COLO668 (cell line): ENCODE data around the gene PRICKLE1.

Source experiments
- DNase-seq: peaks from one replicate; lab custom pipeline; 2025; ENCODE audit not compliant: unreplicated experiment; lab: John Stamatoyannopoulos, UW

Gene PRICKLE1

DNA sequence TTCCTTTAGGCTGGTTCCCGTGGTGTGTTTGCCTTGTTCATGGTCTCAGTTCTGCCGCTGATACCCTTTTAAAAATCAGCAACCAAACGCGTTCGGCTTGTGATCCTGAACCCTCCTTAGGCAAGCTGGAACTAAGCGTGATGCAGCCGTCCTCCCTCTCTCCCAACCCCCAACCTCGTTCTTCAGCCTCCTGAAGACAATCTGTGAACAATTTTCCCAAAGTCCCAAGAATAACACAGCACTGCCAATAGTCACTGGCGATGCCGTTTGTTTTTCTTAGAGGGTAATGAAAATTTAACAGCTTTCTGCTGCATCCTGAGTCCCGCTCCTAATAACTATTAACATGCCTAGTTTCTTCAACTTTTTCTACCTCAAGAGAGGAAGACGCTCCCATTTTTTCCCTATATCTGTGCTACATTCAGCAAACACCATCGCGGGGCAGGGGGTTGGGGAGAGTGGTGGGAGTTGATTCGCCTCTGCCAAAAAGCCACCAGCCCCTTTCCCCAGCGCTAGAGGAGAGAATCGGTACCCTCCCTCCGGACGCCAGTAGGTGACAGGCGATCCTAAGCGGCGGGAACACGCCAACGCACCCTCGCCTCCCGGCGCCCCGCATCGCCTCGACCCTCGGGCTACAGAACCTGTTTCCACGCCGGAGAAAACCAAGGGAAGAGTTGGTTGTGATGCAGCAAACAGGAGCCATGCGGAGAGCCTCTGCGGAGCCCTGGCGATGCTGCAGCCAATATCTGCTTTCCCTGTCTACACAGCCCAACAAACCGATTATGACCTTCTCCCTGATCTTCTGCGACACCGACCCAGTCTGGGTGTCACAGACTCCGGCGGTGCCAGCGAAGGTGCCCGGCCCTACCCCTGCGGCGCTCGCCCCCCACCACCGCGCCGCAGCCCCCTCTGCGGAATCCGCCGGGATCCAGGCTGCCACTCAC, 752 bp downstream of the PRICKLE1 start:
- DNase-seq: peak; percentile 12

DNA sequence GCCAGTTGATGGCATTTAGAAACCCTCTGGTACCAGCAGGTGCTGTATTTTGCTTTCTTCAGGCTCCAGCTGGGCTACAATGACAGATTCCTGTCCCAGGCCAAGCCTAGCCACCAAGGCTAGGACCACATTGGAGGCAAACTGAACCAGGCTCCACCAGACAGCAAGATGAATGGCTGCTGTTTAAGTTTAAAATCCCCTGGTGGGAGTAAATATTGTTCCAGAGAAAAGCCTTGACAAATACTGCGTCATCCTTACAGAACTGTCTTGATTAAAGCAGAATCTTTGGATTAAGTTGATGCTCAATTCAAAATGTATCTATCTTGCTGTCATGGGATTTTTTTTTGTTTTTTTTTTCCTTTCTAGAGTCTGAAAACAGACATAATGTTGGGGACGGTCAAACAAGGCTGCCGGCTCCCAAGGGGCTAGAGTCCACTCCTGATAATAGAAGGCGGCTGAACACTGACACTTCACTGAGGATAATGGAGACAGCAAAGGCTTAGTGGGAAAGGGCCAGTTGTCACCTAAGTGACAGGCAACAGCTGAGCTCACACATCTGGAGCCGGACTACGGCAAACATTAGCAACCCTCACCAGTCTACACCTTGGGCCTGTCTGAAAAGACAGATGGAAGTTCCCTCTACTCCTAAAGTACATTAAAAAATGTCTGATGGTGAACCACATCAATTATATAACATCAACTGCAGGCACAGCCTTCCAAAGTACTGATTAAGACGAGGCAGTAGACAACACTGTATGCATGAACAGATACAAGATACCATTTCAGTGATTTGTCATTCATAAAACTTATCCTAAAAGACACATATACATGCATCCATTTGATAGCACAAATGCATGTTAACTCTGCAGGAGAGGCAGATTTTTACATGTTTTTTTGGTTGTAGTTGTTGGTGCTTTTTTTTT, 1.7 kb downstream of the PRICKLE1 start:
- DNase-seq: no peak

DNA sequence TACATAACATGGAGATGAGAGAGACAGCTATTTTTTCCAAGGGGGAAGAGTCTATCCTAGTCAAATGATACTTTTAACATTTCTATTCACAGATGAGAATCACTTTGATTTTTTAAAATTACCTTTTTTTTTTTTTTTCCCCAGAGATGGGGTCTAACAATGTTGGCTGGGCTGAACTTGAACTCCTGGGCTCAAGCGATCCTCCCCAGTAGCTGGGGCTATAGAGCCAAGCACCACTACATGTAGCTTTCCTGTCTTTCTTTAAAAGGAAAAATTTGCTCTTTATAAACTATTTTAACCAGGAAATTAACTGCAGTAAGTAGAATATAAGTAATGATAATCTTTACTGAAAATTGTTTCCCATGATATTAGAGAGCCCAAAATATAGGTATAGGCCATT, 3.3 kb downstream of the PRICKLE1 start:
- DNase-seq: no peak

DNA sequence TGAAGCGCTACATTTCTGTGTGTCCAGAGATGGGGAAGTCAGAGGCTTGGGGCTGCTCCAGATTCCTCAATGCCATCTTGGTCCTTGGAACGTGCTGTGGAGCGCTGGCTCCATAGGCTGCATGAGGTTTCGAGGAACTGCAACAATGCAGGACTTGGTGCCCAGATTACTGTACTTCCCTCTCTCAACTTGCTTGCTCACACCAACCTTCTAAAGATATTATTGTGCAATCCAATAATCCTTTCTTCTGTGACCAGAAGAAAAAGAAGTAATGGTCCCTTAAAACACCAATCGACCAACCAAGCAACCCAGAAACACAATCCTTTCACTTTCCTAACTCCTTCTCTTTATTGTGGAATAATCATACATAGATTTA, 3.7 kb downstream of the PRICKLE1 start:
- DNase-seq: no peak

DNA sequence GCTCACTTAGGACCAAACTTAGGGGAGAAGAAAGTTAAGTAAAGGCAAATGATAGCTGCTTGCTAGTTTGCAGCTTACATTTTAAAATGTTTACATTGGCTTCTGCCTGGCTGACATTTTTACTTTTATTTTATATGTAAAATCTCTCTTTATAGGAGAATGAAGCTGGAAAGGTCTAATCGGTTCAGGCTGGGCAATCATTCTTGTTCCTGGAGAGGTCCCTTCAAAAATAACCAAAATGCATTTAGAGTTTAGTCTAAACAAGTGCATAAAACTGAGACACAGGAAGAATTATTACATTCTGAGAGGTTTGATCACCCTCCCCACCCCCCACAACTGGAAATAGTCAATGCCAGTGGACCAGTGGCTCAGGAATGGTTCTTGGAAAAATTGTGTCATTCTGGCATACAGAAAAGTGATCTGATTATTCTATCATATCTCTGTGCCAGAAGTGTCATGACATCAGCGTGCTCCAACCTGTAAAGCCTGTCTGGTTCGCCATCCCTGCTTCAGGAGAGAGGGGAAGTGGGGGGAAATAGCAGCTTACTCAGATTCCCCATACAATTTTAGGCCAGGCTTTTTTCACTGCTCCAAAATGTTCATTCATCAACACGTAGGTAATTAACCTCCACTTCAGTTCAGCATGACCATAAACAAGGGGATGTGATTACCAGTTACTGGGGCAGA, 4.2 kb downstream of the PRICKLE1 start:
- DNase-seq: no peak

DNA sequence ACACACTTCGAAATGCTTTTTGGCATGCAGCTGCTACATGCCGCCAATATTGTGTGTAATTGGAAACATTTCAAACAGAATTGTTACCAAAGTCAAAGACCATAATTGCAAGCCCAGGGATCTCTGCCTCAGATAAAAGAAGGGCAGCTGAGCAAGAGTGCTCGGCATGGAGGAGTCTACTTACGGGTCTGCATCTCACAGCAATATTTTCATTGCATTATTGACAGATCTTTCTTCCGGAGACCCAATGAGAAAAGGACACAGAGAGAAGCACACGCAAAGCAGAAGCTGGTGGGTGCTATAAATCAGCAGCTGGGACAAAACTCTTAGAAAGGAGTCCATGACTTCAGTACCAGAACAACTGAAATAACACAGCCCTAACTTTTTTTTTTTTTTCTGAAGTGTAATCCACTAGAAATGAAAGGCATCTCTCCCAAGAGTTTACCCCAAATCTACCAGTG, 4.9 kb downstream of the PRICKLE1 start:
- DNase-seq: no peak

DNA sequence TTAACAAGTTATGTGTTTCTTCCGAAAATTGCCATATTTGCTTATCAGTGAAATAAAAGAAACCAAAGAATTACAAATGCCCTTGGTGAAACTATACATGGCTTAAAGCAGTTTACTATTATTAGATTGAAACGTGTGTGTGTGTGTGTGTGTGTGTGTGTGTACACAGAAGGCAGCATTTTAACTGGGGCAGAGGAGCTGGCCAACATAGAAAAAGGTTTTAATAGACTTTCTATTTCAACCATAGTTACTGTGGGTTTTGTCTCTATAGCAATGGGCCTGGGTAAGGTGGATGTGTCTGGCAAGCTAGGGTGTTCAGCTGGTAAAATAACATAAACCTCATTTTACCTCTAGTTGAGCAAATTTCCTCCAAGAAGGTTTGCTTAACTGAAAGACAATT, 6.5 kb downstream of the PRICKLE1 start:
- DNase-seq: no peak

DNA sequence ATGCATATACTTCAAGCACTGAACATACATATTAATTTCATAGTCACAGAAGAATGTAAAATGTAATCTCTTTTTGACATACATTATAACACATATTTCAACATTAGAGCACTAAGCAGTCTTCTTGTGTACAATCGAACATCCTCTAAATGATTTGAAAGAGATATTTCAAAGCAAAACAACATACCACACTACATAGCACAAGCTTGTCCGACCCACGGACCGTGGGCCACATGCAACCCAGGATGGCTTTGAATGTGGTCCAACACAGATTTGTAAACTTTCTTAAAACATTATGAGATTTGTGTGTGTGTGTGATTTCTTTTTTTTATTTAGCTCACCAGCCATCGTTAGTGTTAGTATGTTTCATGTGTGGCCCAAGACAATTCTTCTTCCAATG, 7.0 kb downstream of the PRICKLE1 start:
- no peak for DNase-seq

DNA sequence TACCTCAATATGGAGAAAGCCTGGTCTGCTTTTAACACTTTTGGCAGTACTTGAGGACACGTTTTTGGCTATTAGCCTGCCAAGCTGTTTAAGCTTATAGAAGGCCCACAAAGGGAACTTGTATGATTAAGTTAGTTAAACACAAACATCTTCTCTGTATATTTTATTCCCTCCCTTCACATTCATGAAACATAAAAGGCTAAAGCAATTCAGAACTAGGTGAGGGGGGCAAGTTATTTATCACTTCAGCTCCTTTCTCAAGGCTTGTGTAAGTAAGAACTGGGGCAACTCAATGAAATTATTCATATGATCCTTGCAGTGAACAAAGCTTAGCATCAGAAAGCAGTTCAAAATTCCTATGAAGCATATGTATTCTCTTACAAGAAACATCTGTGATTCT, 7.5 kb downstream of the PRICKLE1 start:
- DNase-seq: no peak

DNA sequence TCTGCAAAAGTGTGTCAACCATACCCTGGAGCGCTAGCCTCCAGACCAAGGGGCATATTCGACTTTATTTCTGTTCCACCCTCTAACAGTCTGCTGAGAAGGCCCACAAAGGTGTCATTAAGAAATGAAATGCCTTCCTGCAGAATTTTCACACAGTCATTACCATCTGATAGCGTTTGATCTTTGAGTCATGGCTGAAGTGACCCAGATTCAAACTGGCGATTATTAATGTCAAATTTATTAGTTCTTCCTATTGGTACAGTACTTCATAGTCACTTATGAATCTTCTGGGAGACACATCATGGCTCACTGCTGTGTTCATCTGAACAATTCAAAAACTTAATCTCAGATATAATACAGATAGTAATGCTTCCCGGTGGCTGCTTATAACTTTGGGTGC, 13.2 kb downstream of the PRICKLE1 start:
- no peak for DNase-seq

DNA sequence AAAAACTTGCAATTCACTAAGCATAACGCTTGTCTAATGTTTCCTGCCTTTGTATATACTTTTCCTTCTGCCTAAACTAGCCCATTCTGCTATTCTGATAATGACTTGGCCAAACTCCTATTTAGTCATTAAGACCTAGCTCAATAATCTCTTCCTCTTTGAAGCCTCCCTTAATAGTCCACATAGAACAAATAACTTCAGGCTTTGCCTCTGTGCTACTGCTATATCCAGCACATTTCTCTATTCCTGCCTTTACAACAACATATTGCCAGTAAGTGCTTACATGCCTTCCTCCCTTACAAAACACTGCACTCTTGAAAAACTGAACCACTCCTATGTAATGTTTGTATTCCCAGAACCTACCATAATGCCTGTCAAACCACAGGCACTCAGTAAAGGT, 13.8 kb downstream of the PRICKLE1 start:
- DNase-seq: no peak

DNA sequence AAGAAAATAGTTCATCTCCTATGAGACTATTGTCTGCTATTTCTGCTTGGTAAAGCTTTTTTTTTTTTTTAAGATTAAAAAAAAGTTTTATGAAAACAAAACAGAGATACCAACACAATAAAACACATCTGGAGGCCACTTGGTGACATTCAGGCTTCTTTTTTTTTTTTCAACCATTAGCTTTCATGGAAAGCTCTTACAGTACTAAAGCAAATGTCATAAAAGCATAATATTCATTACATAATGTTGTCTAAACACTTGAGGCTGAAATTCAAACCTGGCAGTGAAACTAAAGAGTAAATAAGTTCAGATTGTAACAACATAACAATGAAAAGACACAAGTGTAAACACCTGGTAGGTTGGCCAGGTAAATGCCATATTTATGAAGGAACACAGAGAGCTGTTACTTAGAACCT, 14.7 kb downstream of the PRICKLE1 start:
- DNase-seq: no peak

DNA sequence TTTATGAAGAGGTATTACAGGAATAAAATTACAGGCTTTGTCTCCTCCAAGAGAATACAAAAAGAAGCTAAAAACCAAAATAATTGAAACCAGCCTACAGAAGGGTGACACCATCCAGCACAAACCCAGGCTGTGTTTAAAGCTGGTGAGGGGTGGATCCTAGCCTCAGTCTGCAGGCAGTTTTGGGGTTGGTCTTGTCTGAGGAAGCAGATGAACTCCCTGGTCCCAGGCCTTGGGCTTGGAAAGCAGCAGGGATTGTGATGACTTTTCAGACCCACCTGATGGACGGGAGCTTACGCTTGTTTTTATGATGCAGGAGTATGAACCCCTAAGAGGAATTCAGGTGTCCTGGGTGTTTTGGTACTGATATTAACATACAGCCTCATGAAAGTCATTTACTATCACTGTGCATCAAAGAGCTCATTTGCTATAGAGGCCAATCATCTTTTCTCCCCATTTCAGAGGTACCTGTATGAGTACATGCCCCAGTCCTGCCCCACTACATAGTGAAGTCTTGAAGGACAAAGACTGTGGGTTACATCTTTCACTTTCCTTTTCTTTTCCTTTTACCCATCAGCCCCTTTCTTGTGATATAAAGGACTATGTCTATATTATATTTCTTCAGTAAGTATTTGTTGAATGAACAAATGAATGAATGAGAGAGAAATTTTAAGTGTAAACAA, 18.1 kb downstream of the PRICKLE1 start:
- no peak for DNase-seq

DNA sequence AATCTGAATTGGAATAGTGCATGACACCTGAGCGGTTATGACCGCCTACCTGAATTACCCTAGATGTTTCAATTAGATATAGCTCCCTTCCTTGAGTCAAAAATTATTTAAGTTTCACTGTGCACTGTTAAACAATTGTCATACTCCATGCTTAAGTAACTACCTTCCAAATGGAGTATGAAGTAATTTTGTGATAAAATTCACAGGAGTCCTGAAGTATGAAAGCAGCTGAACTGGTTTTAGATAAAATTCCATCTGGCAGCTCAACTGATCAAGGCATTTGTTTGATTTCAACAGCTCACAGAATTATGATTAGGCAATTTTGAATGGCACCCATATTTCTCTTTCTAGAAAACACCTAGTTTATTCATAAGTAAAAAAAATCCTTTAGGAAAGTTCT, 19.5 kb downstream of the PRICKLE1 start:
- DNase-seq: no peak

DNA sequence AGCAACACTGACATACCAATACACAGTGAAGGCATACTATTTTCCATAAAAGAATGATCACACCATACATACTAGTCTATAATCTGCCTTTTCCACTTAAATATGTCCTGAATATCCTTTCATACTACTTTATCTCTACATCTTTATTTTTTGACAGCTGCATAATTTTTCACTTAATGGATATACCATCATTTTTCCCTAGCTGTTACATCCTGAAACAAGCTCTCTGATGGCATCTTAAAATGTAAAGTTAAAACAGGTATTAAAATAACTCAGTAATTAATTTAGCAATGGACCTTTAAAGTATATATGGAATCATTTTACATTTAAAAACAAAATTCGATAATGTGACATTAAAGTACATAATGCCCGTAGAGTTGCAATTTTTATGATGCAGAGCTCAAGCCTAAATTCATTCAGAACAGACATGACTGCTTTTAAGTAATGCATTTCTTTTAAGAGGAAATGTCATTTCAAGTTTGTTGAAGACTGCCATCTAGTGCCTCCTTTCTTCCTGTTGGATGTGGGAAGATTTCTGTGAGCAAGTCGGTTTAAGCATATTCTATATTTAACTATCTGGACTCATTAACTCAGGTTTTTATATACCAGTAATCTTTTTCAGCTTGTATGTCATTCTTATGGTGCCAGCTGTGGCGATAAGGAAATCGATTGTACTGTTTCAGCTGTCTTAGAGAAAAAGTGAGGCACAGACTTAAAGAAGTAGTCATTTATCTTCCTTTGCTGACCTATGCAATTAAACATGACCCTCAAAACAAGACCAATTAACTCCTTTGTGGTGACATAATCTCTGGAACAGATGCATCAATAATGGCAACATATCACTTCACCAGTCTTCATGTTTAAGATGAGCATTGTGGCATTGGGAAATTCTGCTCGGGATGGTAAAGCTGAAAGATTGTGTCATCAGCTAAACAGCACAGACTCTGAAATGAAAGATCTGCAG, 20.3 kb downstream of the PRICKLE1 start:
- DNase-seq: no peak

DNA sequence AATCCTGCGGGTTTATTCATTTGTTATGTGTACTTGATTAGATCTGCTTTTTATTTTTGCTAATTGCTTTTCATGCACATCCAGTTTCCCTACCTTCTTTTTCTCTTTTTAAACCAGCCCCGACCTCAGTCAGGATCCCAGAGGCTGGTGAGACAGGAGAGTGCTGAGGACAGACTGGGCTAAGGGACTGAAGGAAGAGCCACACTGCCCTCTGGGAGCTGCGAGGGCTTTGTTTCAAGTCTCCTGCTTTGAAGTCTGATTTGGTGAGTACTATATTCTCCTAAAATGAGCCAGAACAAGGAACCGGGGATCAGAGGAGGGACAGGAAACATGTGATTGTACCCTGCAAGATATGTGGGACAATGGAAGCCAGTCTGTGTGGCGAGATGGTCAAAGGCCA, 23.9 kb downstream of the PRICKLE1 start:
- no peak for DNase-seq

DNA sequence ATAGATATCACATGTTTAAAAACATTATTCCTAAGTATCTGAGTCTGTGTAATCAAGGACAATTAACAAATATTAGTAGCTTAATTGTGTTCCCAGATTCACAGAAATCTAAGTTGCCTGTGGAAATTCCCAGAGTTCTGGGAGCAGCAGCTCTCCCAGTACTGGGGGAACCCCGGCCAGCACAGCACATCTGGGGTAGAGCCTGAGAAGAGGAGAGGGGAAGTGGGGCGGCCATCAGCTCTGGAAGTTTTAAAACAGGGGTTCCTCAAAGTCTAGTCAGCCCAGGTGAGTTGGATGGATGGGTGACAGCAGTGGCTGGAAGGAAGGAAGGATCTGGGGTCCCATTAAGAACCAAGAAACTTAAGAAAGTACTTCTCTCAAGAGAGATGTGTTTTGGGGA, 24.6 kb downstream of the PRICKLE1 start:
- DNase-seq: no peak

DNA sequence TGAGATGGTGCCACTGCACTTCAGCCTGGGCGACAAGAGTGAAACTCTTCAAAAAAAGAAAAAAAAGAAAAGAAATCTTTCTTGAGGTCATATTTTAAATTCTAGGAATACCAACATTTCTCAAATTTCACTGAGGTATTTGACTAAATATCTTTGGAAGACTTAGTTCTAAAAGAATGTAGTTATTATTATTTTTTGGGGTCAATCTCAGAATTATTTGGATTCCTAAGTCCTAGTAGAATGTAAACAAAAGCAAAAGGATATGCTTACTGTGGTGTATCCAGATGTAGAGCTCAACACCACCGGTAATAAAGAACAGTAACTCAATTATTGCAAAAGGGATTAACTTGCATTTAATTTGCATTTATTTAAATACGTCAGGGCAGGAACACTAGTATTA, 25.0 kb downstream of the PRICKLE1 start:
- no peak for DNase-seq

DNA sequence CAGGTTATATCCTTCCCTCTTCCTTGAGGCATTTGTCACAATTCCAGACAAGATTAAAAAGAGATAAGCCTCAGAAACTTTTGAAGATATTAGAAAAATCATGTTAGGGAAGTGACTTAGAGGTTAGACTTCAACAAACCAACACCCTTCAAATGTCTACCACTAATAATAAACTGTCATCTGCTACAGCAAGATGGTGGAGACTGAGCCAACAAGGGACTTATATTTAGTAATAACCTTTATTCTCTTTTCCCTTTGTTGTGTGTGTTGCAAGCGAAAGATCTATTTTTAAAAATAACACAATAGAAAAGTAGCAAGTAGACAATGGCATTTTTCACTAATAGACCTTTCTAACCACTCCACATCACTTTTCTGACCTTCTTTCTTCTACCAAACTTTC, 28.6 kb downstream of the PRICKLE1 start:
- no peak for DNase-seq
